RPMI8226 (cell line): Measurements from ENCODE around the gene CLTC.
"Not testable (repeated sequence)": the region's sequence is repeated elsewhere in the genome, so short reads cannot be mapped to it uniquely, and the experiment has no call there.

Experiments used
- DNase-seq: peaks from one replicate; pipeline ENCODE4 v3.0.0-alpha.2; 2015

CLTC gene

GRCh38 chr17:59619298-59620063 is at the start of gene CLTC:
TSS of gene CLTC (plus strand) at chr17:59619895. CDS start at chr17:59620132, 237 bp downstream.
- DNase-seq: peak; percentile 95

GRCh38 chr17:59572301-59572924 is 47.3 kb upstream of the CLTC start:
- DNase-seq: no peak

- DNase-seq: not testable (repeated sequence)
These were observed 35.5 kb upstream of the CLTC start for GRCh38 chr17:59584168-59584567.

GRCh38 chr17:59600169-59600568 is 19.5 kb upstream of the CLTC start:
- no peak for DNase-seq

GRCh38 chr17:59601130-59601529 is 18.6 kb upstream of the CLTC start:
- no peak for DNase-seq

- DNase-seq: no peak
These were observed 12.6 kb upstream of the CLTC start for GRCh38 chr17:59607061-59607460.

- DNase-seq: no peak
These were observed 11.8 kb upstream of the CLTC start for GRCh38 chr17:59607817-59608403.

- no peak for DNase-seq
These were observed 8.2 kb upstream of the CLTC start for GRCh38 chr17:59611503-59611902.

- no peak for DNase-seq
These were observed 3.3 kb upstream of the CLTC start for GRCh38 chr17:59616253-59616920.

GRCh38 chr17:59617156-59617732 is 2.5 kb upstream of the CLTC start:
- DNase-seq: no peak

- no peak for DNase-seq
These were observed 729 bp upstream of the CLTC start for GRCh38 chr17:59619035-59619297.

- no peak for DNase-seq
These were observed 317 bp downstream of the CLTC start for GRCh38 chr17:59620064-59620359.

- DNase-seq: peak; percentile 84
These were observed 994 bp downstream of the CLTC start for GRCh38 chr17:59620518-59621259.

- DNase-seq: no peak
These were observed 2.1 kb downstream of the CLTC start for GRCh38 chr17:59621771-59622170.

- DNase-seq: no peak
These were observed 3.5 kb downstream of the CLTC start for GRCh38 chr17:59623151-59623550.

- DNase-seq: no peak
These were observed 7.1 kb downstream of the CLTC start for GRCh38 chr17:59626756-59627155.

- DNase-seq: no peak
These were observed 7.6 kb downstream of the CLTC start for GRCh38 chr17:59627274-59627673.

GRCh38 chr17:59627770-59628171 is 8.1 kb downstream of the CLTC start:
- no peak for DNase-seq

- DNase-seq: no peak
These were observed 9.5 kb downstream of the CLTC start for GRCh38 chr17:59629174-59629573.

GRCh38 chr17:59631276-59631675 is 11.6 kb downstream of the CLTC start:
- no peak for DNase-seq

- no peak for DNase-seq
These were observed 12.7 kb downstream of the CLTC start for GRCh38 chr17:59632398-59632797.

- DNase-seq: peak; percentile 19
These were observed 14.1 kb downstream of the CLTC start for GRCh38 chr17:59633658-59634359.
